Stimulated activated CD4-positive, alpha-beta T cell treated with anti-CD3 and anti-CD28 coated beads, Interleukin-2, amount 100 ng/mL, for 24 hours (primary cell): ENCODE data around the gene TMEM95.

Experiments
- DNase-seq, 2 donors: peaks; one replicate each; pipeline ENCODE4 v3.0.0-alpha.2; 2020

Gene TMEM95, protein sequence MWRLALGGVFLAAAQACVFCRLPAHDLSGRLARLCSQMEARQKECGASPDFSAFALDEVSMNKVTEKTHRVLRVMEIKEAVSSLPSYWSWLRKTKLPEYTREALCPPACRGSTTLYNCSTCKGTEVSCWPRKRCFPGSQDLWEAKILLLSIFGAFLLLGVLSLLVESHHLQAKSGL

DNA sequence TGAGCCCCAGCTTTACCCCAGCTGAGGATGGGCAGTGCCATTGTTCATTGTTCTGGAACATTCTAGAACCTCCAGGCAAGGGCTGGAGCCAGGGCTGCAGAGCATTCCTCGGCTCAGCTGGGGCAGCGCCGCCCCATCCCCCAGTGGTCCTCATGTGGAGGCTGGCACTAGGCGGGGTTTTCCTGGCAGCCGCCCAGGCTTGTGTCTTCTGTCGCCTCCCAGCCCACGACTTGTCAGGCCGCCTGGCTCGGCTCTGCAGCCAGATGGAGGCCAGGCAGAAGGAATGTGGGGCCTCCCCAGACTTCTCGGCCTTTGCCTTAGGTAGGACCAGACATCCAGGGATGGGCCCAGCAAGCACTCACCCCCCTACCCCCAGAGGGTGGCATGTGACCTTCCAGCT, at the start of gene TMEM95:
TSS of gene TMEM95 (plus strand) at position 104 of the 400 bp plus-strand sequence. CDS start at position 153, 49 bp downstream.
- no peak for DNase-seq

DNA sequence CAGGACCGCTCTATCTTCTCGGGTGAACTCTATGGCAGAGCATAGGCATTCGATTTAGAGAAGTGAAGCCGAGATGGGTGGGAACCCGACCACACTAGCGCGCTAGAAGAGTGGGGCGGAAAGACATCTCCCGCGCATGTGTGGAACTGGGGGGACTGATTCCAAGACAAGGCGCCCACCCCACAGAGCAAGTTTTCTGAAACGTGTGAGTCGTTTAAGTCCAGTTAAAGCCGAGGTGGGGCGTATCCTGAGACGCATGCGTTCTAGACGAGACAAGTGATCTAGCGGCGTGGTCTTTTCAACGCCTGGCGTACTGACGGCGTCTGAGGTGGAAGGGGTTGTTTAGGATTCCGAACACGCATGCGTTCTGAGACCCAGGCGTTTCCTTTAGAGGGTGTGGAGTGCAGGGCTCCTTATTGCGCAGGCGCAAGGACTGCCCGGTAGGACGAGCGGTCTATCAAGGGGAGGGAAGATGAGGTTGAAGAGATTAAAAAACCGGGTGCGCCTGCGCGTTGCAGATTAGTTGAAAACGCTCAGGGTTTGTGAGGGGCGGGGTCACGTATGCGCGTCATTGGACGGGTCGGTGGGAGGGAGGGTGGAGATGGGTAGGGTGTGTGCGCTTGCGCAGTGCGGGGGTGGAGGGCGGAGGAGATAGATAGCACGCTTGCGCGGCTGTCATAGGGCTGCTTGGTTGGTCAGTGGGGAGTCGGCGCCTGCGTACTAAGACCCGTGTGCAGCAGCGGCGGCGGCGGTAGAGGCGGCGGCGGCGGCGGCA, 47.9 kb upstream of the TMEM95 start, which contains the start of gene EIF5A:
TSS of gene EIF5A (plus strand) at position 718 of the 775 bp plus-strand sequence. CDS start 2,008 bp downstream, outside the sequence.
- DNase-seq = peak; percentile 100

DNA sequence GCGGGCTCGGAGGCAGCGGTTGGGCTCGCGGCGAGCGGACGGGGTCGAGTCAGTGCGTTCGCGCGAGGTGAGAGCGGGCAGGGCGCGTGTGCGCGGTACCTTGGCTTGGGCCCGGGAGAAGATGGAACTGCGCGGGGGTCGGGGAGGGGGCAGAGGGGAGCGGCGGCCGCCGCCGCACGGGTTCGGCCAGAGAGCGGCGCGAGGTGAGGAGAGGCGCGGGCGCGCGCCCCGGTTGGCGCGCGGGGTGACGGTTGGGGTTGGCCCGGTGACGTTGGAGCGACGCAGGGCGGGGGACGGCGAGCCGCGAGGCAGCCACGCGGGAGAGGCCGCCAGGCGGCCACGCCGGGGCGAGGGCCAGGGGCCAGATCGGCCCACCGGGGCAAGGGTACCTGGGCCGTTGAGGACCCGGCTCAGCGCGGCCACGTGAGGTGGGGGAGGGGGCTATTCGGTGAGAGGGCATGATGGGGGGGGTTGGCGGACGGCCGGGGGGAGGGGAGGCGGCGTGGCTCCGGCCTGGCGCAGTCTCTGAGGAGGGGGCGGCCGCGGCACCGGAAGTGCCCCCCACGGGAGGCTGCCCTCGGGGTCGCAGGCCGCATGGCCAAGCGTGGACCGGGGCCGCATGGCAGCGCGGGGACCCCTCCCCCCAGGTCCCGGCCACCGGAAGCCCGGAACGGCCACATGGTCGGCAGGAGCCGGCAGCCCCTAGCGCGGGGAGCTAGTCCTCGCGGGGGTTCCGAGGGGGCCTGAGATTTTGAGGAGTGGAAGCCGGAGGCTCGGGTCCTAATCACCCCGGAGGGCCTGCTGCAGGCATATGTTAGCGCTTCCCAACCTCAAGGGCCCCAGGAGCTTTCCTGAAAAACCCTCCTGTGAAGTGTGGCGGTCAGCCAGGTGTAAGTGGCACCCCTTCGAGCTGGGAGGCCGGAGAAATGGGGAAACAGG, 47.0 kb upstream of the TMEM95 start:
- peak; percentile 55 to 60 for DNase-seq

DNA sequence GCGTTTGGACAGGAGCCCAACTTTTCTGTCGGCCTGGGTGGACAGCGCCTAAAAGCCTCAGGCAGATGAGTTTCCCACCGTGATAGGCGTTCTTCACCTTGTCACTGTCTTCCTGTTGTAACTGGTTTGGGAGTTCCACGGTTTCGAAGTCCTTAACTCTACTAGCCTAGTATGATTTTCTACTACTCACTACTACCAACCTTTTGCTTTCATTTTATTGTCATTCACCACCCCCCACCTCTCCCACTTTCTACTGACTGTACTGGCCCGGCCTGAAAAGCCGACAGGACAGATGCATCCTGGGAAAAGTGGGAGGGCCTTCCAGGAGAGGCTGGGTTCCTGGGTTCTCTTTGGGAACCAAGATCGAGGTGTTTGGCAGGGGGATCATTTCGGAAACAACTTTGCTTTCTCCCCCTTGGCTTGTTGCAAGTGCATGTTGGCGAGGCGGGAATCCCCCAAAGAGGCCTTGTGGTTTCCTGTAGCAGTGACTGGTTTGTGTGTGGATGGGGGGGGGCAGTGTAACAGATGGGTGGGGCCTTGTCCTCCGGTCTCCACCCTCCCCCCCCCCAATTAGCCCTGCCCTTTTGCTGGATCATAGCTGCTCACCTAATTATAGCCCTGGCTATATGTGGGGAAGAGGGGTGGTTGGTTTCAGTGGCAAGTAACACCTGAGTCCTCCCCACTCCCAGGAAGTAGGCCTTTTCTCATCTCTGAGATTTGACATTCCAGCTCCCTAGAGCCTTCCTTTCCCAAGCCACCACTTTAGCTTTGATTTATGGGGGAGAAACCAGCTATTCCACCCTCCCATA, 46.1 kb upstream of the TMEM95 start:
- peak; percentile 78 to 84 for DNase-seq

DNA sequence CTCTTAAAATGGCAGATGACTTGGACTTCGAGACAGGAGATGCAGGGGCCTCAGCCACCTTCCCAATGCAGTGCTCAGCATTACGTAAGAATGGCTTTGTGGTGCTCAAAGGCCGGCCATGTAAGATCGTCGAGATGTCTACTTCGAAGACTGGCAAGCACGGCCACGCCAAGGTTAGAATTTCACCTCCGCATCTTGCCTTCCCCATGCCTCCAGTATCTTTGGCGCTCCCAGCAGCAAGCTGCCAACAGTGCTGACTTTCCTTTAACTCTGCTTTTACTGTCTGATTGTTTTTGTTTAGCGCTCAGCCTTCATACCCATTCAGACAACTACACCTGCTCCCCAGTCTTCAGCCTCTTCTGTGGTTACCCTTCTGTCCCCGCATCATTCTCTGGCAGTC, 45.3 kb upstream of the TMEM95 start:
- DNase-seq = no peak

DNA sequence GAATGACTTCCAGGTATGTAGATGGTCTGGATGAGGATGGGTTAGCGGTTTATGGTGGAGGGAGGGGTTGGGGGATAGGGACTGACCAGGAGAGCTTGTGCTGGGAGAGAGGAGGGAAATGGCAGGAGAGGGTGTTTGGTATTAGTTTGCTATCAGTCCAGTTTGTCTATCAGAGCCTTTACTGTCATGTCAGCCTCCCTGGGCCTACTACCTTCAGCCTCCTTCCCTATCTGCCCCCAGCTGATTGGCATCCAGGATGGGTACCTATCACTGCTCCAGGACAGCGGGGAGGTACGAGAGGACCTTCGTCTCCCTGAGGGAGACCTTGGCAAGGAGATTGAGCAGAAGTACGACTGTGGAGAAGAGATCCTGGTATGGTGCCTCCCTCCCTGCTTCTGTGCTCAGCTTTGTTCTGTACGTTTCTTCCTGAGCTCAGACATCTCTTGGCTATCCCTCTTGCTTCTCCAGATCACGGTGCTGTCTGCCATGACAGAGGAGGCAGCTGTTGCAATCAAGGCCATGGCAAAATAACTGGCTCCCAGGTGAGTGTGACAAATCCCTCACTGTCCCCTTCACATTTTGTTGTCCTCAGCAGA, 43.7 kb upstream of the TMEM95 start:
- no peak for DNase-seq

DNA sequence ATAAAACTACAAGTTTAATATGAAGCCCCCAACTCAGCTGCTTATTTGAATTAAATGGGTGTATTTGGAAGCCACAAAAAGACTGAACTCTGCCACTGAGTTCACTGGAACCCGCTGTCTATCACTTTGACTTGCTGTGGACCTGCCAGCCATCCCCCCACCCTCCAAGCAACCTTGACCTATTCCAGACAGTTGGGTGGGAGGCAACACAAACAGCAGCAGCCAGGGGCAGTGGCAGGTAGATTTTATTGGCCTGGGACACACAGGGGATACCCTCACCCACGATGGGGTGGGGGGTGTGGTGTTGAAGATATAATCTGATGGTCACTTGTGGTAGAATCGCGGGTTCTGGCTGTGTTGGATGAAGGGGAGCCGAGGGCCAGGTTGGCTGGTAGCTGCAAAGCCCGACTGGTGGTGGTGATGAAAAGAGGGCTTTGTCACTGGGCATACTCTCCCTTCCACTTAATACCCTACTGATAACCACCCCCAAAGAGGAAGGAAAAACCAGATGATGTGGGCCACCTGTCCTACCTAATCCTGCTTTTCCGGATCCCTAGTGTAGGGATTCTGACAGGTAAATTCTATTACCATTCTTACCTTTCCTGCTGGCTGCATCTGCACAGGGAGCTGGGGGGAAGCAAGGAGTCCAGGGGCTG, 42.4 kb upstream of the TMEM95 start:
- no peak for DNase-seq

DNA sequence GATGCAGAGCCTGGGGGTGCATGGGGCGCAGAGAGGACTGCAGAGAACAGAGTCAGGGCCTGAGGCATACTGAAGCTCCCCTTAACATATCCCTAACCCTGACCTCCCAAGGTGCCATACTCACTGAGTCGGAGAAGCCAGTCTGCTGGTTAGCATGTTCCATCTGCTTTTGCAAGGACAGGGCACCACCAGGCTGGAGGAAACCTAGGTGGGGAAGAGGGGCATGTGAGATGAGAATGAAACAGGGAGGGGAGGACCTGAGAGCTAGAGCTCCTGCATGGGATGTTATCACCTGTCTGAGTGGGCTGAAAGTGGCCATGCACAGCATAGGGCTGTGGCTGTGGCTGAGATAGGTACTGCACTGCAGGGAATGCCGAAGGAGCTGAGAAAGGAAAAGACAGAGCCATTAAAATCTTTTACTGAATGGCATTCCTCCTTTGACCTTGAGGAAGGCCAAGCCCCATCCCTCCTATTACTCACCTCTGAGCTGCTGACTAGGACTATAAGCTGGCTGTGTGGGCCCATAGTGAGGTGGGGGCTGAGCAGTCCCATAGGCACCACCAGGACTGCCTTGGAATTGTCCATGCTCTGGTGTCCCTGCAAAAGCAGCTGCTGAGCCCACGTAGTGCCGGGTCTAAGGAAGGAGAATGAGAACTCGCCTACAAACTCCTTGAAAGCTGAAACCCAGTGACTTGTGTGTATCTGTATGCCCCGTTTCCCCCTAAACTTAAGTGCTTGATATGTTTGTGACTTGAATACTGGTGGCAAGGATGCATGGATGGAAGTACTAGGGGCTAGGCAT, 41.7 kb upstream of the TMEM95 start:
- DNase-seq = peak in 1 of 2 donors; percentile 49

DNA sequence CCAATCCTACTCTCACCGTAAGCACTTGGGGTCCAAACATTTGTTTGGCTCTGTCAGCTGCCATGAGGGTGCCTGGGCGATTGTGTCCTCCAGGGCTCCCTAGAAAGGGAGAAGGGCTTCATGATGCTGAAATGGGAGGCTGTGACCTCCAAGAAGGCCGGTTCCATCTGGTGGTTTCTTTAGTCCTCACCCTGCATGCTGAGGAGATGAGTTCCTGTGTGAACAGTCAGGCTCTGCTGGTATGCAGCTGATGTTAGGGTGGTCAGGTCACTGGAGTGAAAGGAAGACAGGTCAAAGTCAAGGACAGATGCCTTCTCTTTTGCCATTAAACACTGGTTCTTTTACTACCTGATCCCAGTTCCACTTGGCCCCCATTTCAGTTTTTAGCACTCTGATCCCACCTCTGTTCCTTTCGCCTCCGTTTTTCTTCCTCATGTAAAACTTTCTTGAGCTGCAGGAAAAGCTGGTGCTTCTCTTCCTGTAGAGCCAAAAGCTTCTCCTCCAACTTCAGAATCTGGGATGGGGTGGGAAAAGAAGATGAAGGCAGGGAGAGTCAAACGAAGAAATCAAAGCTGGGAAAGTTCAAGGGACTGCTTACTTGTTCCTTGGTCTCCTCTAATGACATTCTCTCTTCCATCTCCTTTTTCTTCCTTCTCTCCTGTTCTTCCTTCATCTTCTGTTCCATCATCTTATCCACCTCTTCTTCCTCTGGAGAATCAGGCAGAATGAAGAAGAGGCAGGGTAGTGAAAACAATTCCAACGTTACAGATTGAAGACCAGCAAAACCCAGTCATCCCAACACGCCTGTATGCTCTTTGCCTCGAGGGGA, 40.9 kb upstream of the TMEM95 start:
- no peak for DNase-seq

DNA sequence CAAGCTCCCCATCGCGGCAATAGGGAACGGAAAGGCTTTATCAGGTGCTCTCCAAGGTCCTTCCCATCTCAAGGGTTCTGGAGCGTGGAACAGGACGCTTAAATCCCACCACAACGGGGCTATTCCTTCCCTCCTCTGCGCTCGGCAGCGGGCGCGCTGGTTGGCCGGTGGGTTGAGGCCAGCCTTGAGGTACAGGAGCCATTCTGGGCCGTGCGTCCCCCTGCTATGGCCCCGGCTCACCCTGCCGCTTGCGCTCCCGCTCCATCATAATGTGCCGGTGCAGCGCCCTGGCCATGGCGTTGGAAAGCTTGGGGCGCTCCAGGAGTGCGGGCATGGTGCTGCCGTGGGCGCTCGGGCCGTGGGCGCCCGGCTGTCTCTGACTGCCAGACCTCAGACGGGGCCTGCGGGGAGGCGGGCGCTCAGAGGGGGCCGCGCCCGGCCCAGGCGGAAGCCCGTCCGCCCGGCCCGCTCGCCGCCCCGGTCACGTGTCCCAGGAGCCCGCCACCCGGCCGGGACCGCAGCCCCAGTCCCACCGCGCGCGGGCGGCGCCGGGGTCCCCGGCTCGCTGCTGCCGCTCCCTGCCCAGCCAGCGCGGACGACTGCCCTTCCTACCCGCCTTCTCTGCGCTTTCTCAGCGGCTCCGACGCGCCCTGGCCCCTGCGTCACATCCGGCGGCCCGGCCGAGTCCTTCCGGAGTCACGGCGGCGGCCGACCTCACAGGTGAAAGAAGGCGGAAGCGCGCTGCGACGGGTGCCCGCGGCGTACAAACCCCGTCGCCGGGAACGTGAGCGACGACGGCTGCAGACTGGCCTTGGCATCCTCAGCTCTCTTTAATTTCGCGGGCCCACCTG, 40.0 kb upstream of the TMEM95 start, which contains the start of gene GPS2:
TSS of gene GPS2 (minus strand) at position 642 of the 851 bp plus-strand sequence. CDS start at position 334, 308 bp downstream.
- peak; percentile 93 to 96 for DNase-seq

DNA sequence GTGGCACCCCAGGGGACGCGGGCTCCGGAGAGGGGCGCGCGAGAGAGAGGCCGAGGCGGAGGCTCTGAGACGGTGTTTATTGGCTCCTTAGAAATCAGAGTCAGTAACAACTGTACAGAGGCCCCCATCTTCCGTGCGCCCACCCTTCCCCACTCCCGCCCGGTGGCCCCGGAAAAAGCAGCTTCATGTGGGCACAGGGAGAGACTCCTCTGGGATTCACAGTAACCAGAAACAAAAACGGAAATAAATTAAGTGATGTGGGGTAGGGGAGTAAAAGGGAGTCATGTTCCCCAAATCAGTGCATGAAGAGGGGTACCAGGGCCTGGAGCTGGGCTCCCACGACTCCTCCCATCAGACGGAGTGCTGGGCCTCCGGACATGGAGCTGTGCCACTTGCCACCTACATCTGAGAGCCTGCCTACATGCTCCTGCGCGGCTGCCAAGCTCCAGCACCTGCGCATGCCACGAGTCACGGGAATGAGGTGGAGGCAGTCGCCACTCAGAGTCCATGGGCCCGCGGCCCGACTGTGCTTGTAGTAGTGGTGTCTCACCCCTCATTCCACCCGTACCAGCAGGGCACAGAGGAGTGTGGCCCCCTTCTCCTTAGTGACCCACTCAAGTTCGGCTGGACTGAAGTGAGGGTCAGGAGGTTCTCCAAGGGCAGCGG, 39.3 kb upstream of the TMEM95 start:
- DNase-seq = no peak

DNA sequence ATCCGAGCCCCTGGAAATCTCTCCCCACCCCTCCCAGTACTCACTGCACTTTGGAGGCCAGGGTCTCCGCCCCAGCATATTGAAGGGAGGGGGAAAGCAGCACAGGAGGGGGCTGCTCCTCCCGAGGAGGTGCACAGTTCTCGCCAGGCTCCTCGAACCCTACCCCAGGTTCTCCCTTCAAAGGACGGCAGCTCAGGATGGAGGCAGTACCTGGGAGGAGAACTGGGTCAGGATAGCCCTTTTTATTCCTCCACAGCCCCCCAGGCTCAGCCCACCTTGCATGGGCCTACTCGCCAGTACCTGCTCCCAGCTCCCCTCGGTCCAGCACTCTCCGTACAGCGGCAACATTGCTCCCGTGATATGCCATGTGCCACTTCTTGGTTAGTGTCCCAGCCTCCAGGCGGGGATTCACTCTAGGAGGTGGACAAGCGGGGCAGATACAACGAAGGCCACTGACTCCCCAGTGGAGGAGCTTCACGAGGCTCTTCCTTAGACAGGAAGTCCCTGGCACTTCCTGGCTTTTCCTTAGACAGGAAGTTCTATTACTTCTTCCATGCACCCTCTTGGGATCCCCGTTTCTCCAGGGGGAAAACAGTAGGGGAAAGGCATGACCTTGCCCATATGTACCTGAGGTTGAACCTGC, 37.7 kb upstream of the TMEM95 start:
- no peak for DNase-seq

DNA sequence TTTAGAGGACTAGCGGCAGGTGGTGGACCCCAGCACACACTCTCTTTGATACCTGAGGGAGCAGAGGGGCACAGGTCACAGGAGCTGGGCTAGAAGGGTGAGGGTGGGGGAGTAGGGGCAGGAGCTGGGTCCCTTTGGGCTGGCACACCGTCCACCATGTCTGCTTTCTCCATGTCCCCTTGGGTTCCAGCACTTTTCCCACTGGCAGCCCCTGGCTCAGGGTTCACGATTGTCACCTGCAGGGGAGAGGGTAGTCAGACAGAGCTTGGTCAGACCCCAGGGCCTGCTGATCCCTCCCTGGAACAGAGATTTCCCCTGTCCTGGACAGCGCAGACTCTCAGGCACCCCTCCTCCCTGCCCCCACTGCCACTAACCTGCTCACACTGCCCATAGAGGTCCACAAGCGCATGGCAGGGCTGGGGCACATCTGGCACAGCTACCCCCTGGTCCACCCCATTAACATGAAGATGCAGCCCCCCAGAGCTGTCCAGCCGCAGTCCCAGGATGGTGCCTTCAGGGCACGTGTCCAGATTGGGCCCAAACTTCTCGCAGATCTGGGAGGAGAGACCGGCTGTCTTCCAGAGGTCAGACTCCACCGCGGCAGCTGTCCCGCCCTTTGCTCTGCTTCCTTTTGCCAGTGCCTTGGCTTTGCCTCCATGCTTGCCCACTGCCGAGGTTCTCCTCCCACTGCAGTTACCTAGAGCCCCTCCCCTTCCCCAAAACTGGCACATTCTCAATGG, 36.7 kb upstream of the TMEM95 start:
- DNase-seq = no peak

DNA sequence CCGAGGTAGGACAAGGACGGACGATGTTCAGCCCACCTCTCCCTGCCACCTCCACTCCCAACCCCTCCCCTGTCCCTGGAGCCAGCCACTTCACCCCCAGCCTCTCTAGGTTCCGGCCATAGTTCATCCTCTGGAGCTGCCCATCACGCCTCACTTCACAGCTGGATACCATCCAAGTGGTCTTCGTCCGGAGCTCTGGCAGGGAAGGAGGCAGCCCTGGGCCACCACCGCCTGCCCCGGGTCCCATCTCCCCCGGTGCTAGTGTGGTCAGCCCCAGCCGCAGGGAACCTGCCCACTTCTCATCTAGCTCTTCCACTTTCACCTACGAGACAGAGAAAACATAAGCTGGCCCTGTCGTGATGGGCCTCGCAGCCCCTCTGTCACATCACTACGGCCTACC, 33.5 kb upstream of the TMEM95 start:
- DNase-seq = no peak

DNA sequence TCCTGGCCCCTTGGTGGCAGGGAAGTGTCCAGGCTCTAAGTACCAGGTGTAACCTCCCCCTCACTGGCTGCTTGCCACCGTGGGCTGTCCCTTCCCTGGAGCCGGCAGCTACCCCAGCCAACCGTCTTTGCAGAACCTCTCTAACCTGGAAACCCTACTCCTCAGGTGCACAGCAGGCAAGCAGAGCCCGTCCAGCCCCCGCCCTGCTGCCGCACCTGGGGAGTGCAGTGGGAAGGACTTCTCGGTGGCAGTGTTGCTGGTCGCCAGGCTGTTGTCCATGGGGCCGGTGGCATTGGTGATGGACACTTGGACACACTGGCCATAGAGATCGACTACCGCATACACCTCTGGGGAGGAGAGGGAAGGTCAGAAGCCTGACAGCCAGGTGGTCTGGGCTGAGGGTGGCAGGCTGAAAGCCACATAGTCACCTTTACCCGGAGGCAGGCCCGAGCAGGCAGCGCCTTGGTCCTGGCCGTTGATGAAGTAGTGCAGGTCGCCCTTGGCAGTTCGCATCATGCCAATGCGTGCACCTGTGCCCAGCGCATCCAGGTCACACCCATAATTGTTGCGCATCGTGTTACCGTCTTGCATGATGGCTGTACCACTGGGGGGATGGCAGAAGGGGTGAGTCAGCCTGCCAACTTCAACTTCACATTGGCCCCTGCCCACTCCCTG, 32.3 kb upstream of the TMEM95 start:
- no peak for DNase-seq
